Heart left ventricle (tissue), 13 donors: ENCODE measurements around the gene UHRF2.

Experiments used
- CTCF ChIP-seq, 12 donors: fragments of 200-600 bp; sonication (generic) in 4 of 12; IDR thresholded peaks; one replicate each; pipeline versions ENCODE4 v1.5.0 to v1.8.0; 2018 to 2022; ENCODE audit warnings: antibody characterized with exemption in 12 of 12, mild to moderate bottlenecking in 5 of 12
- POLR2A ChIP-seq, 2 donors: fragments of 450-650 bp; IDR thresholded peaks; one replicate each; pipeline ENCODE4 v1.6.1; 2017; ENCODE audit warnings: antibody characterized with exemption in 2 of 2, mild to moderate bottlenecking in 2 of 2, moderate library complexity in 2 of 2
- donor health status: ischemic (EF 13 %, LVEDD 7.1; RV severe dilation, severe dysfunction).
- donor health status: DM: no; HTN: yes; CAD: no.
- donor health status: DM: no; HTN: no; CAD: no.
- donor health status: ischemic (EF 25% LVEDD 6.9; RV normal size, moderate dysfunction).
- donor health status: ischemic (EF 25% LVEDD 5.7; RV mildly dilated, moderate dysfunction).
- donor health status: ischemic (EF 35%, LVEDD 5.7; RV mildly dilated, moderate dysfunction).
- donor health status: nonischemic (EF 11% LVEDD 7.7; RV severe dilation, severe dysfunction).
- donor health status: DM: yes; HTN: yes; CAD: no.
- donor health status: PGD.
- donor health status: ischemic (EF 29% LVEDD 5.4; RV normal size, mild dysfunction).
- donor health status: nonischemic (EF 23%, LVEDD 6.1; RV moderate dilation, normal function).

- no peak for TF ChIP-seq POLR2A (IDR thresholded peaks at IDR 0.05)
- no peak for TF ChIP-seq CTCF (IDR thresholded peaks at IDR 0.05)
These were observed 44.2 kb upstream of the UHRF2 start for GRCh38 chr9:6368831-6369230.
